HG03108 (cell line): ENCODE results near the gene NUDT7.

Experiments used
- ATAC-seq: cut with Tn5 transposase; IDR thresholded peaks from one replicate; pipeline ENCODE4 v1.9.1; 2021; ENCODE audit warnings: moderate library complexity; ENCODE audit not compliant: unreplicated experiment

NUDT7 gene

DNA sequence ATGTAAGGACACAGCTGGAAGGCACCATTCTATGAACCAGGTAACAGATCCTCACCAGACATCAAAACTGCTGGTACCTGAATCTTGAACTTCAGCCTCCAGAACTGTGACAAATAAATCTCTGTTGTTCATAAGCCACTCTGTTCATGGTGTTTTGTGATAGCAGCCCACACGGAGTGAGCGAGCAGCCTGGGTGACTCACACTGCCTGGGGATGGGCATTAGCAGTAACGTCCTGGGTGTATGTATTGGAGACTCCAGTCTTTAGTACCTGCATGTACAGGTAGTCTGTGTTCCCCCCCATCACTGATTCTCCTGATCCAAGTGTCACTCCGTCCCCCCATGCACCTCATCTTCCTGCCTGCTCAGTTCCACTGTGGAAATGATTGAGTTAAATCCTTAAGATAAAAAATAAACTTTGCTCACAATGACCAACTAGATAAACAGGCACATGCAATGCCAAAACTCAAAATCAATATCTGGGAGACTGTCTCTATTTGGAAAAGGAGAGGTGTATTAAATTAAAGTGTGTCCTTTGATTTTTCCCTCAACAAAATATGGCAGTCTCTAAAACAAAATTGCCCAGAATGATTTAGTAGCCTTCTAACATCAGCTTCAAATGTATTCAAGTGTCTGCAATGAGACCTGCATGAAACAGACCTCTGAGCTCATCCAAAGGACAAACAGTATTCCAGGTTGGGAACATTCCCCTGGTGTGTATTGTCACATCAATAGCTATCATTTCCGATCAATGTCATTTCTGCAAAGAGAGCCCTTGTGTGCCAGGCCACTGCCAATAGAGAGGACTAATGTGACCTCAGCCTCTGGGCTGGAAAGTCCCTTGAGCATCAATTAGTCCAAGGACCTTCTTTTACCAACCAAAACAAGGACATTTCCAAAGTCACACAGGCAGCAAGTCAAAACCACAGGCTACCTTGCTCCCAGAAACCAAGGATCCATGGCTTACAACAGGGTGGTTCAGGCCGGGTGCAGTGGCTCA lies 53.9 kb downstream of the NUDT7 start:
- no peak for ATAC-seq

DNA sequence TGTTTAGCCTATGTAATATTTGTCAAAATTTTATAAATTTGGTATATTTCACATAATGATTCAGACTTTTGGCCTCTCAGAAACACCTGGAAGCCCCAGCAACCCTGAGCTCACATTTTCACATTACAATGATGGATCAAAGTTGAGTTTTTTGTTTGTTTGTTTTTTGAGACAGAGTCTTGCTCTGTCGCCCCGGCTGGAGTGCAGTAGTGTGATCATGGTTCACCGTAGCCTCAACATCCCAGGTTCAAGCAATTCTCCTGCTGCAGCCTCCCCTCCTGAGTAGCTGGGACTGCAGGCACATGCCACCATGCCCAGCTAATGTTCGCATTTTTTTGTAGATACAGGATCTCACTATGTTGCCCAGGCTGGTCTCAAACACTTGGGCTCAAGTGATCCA lies 55.4 kb downstream of the NUDT7 start:
- ATAC-seq: no peak

DNA sequence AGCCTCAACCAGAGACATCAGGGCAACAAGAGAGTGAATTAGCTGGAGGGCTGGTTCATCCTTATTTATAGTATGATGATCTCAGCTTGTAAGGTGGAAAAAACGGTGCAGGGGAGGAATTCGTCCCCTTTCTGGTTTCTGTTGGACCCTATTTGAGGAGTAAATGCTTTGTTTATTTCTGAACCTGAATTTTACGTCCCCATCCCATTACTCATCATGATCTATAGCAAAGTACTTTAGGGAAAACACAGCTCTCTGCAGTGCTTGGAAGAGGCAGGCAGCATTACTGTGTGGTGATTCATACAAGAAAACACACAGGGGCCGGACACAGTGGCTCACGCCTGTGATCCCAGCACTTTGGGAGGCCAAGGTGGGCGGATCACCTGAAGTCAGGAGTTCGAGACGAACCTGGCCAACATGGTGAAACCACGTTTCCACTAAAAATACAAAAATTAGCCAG lies 58.1 kb downstream of the NUDT7 start:
- no peak for ATAC-seq

DNA sequence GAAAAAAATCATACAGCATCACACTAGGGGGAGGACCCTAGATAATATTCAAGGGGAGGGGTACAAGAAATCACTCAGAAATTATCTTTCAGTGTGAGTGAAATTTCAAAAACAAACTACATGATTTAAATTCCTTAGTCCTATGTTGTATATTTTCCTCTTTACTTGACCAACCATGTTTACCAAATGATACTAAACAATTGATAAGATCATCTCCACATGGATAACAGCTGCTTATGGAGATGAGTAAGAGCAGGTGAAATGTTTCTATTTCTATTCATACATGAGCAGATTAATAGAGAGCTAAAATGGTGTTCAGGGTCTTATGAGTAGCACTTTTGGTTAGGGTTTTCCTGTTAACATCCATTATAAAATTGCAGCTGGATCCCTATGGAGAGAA lies 58.8 kb downstream of the NUDT7 start:
- ATAC-seq: no peak

DNA sequence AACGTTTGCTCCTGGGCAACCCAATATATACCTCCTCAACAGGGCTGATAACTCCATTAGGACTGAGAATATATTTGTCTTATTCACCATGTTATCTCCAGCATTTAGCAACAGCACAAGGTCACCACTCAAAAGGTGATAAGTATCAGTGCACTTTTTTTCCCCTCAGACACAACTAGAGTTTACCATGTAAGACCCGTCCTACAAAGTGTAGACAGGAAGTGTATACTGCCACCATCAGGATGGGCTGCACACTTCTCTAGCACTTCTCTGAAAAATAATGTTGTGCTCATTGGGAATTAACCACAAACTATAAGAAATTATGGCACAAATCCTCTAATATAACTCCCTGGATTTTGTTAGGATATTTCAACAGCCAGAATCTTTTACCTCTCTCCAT lies 60.4 kb downstream of the NUDT7 start:
- no peak for ATAC-seq

DNA sequence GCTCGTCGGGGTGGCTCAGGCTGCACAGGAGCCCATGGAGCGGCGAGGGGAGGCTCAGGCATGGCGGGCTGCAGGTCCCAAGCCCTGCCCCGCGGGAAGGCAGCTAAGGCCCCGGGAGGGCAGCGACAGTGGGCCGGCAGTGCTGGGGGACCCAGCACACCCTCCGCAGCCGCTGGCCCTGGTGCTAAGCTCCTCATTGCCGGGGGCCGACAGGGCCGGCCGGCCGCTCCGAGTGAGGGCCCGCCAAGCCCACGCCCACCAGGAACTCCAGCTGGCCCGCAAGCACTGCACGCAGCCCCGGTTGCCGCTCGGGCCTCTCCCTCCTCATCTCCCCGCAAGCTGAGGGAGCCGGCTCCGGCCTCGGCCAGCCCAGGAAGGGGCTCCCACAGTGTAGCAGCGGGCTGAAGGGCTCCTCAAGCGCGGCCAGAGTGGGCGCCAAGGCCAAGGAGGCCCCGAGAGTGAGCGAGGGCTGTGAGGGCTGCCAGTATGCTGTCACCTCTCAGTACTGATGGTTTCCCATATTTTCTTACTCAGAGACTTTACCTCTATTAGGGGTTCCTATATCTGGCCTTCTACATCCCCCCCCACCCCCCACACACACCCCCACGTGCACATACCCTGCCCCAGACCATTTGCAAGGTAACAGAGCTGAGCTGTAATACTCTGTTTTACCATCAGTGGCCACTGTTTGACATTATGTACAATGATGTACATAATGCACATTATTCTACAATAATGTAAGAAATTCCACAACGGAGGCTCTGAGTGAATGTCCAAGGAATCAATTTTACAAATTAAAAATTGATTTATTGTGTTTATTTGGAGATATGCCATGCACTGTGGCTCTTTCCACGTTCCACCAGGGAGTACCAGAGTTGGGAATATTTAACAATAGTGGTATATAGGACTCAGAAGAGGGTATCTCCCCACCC lies 62.4 kb downstream of the NUDT7 start:
- no peak for ATAC-seq

DNA sequence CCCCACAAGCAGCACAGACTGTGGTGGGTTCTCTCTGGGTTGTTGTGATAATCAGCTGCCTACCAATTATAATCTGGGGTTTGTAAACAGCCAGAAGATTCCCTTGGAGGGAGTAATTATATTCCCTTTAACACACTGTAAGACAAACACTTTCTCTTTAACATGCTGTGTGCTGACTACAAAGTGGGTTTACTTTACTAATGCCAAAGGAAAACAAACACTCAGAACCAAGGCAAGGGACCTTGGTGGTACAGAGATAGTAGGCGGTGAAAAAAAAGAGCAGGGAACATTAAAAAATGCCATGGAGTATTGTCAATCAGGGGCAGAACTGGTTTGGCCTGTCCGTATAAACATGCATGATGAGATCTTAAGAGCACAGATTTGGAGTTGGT lies 63.1 kb downstream of the NUDT7 start:
- no peak for ATAC-seq

DNA sequence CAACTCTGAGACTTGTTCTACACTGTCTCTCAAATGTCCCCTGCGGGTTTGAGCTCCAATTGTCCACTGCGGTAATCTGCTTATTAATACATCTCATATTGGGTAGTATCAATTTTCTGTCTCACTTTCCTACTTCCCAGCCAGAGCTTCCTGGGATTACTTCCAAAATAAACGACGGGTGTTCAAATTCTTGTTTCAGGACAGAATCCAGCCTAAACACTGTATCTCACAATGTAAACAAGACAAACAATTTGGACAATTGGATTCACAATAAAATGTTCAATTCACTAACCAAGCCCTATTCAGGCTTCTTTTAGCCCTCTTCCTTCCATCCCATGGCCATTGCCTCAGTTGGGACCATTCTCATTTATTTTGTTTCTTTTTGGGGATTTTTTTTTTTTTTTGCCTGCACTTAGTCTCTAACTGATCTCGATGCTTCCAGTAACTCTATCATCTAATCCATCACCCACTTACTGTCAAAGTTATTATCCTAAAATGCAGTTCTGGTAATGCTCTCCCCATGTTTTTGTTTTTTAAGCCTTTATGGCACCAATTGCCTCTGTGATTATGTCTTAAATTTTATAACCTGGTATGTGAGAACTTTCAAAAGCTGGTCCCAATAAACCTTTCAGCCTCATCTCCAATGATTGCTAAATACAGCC lies 64.0 kb downstream of the NUDT7 start:
- ATAC-seq: no peak

DNA sequence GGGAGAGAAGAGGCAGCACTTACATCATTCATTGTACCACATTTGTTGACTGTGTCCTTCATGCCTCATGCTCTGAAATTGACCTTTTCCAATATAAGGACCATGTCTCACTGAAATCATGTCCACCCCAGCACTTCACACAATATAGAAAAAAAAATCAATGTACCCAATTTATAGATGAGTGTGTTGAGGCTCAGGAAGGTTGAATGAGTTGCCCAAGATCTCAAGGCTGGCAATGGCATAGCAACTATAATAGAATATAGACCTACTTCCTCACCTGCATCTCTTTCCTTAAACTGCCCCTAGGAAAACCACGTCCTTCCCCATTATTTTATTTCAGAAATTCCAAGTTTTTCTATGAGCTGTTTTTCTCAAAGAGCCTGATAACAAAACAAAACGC lies 65.1 kb downstream of the NUDT7 start:
- no peak for ATAC-seq

DNA sequence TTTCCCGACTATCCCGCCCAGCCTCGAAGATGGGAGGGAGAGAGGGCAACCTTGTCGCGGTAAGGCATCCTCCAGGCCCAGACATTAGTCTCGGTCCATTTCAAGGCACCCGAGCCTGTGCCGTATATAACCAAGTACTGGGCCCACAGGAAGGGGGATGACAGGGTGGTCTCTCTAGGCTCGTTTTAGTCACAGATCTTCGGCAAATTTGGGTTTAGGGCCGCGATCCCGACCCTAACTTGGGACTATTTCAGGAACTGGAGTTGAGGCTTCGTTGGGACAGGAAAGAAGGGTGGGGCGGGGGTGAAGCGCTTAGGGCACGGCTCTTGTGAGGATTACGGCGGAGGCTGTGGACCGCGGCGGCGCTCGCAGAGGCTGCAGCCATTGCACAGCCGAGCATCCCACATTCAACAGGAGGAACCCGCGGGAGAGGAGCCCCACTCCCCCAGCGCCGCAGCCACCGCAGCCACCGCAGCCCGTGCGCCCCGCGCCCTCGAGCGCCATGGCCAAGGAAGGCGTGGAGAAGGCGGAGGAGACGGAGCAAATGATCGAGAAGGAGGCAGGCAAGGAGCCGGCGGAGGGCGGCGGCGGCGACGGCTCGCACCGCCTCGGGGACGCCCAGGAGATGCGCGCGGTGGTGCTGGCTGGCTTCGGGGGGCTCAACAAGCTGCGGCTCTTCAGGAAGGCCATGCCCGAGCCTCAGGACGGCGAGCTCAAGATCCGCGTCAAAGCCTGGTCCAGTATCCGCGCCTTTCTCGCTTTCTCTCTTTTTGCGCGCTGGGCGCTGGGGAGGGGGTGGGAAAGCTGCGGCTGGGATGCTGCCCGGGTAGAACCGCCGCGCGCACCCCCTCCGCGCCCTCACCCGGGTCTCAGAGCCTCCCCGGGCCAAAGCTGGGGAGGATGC lies 66.1 kb downstream of the NUDT7 start, which contains the start of gene VAT1L:
VAT1L (plus strand) TSS at position 384 of the 904 bp plus-strand sequence; CDS start at position 503, 119 bp downstream.
- ATAC-seq: no peak

DNA sequence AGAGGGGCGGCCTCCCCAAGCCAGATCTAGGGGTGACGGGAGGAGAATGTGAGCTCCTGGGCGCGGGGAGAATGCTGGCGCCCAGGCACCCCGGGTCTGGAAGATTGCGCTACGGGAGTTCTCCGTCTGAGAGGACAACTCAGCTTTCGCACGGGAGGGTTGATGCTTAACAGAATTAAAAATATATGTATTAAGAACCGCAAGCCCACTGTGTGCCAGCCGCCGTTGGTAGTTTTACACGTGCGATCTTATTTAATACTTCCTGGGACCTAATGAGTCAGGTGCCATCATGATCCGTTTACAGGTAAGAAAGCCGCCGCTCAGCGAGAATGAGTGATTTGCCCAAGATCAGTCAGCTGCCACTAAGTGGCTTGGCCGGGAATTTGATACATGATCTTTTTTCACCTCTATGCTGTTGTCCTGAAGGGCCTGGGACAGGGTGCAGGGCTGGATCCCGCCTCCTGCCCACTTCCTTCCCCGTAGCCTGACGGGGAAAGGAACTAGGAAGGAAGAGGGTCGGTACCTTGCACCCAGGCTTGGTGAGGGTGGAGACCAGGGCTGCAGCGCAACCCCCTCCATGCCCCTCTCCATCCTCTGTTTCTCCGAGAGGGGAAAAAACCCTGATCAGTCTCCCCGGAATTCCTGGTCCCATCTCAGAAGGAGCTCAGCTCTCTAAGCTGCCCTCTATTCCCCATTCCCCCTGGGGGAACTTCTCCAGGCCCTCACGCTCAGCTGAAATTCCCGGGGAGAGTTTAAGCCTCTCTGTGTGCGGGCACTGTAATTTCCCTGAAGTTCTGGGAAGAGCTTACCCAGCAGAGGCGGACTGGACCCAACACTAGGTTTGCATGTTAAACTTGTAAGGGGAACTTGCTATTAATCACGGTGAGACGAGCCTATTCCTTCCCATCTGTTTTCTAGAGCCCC lies 67.0 kb downstream of the NUDT7 start:
- no peak for ATAC-seq

DNA sequence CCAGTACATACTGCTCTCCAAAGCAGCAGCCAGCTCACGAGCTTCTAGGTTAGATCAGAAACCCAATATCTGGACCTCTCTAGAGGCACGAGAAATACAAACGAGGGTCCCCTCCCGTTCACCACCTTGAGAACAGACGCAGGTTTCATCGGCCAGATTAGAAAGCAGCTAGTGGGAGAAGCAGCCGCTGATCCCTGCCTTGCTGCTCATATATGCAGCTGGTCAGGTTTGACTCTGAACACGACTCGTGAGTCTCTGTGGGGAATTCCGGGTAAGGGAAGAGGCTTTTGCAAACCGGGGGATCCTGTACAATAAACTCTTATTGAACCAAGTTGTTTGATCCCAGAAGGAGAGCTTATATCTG lies 67.7 kb downstream of the NUDT7 start:
- ATAC-seq: no peak

DNA sequence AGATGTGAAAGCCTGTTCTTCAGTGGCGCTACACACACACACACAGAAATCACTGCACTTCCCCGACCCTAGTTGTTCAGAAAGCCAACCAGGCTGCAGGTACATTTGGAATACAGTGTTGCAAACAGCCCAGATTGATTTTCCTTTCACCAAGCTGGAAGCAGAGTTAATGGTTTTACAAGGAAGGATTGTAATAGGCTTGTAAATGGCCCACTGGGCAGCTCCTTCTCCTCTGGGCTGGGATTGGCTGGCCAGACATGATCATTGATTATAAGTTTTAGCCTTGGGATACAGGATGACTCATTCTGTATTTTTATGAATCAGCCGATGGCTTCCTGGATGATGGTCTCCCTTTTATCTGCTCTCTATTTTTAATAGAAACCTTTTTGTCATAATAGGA lies 68.6 kb downstream of the NUDT7 start:
- ATAC-seq: no peak
